H1 (cell line): ENCODE measurements around the gene LMAN2. TPM values are rescaled to one million over a fixed set of nuclear protein-coding genes. Genes with fewer than 3 reads are reported as not detected.

Experiments used
- CTCF ChIA-PET: fragments of 300-600 bp; sonication (Branson Sonifier 250); formaldehyde crosslinking; loops from one replicate; lab custom pipeline; 2021; ENCODE audit not compliant: partially characterized antibody; lab: Charles Lee
- POLR2A ChIA-PET: fragments of 300-600 bp; sonication (Branson Sonifier 250); formaldehyde crosslinking; loops from one replicate; lab custom pipeline; 2021; ENCODE audit warnings: inconsistent platforms; ENCODE audit not compliant: partially characterized antibody; lab: Charles Lee
- DNase-seq, 2 experiments: peaks; one replicate each; pipeline versions ENCODE4 v3.0.0 to v3.0.0-alpha.2; 2010 to 2022; ENCODE audit warnings: low spot score in 2 of 2, low read depth in 1 of 2, mixed read lengths in 1 of 2
- FAIRE-seq: peaks from 2 replicates; lab custom pipeline; 2011; peaks lifted over from hg19 to GRCh38; lab: Jason Lieb, UNC
- H2AFZ ChIP-seq: 2 replicates; pipeline ENCODE4 v1.8.1; 2012; ENCODE audit warnings: low read length, inconsistent platforms
- H2AK5ac ChIP-seq: 2 replicates; pipeline ENCODE4 v1.6.1; 2013; ENCODE audit warnings: low read depth, low read length
- H2BK120ac ChIP-seq: replicated peaks from 2 replicates; pipeline ENCODE3; 2013; ENCODE audit warnings: low read depth, low read length, inconsistent platforms
- H2BK12ac ChIP-seq: 2 replicates; pipeline ENCODE4 v1.6.1; 2013; ENCODE audit warnings: low read depth, low read length
- H2BK15ac ChIP-seq: 2 replicates; pipeline ENCODE4 v1.6.1; 2013; ENCODE audit warnings: low read length
- H2BK20ac ChIP-seq: 2 replicates; pipeline ENCODE4 v1.6.1; 2013; ENCODE audit warnings: low read length
- H2BK5ac ChIP-seq: 2 replicates; pipeline ENCODE4 v1.6.1; 2013; ENCODE audit warnings: low read depth, low read length
- H3K14ac ChIP-seq: 2 replicates; pipeline ENCODE4 v1.6.1; 2013; ENCODE audit warnings: inconsistent platforms; ENCODE audit not compliant: insufficient read length
- H3K18ac ChIP-seq: 2 replicates; pipeline ENCODE4 v1.6.1; 2013; ENCODE audit warnings: low read length; ENCODE audit errors: extremely low read depth
- H3K23ac ChIP-seq: 2 replicates; pipeline ENCODE4 v1.6.1; 2013; ENCODE audit warnings: inconsistent platforms; ENCODE audit not compliant: insufficient read length
- H3K23me2 ChIP-seq: 2 replicates; pipeline ENCODE4 v1.6.1; 2013; ENCODE audit warnings: low read depth, low read length
- H3K27ac ChIP-seq: 2 replicates; pipeline ENCODE4 v1.6.1; 2011; ENCODE audit warnings: low read depth, low read length, inconsistent platforms
- H3K27me3 ChIP-seq, 4 experiments: replicated peaks in 1 of 4; 1 replicate in 1 of 4; 2 replicates in 3 of 4; pipeline versions ENCODE4 v1.6.1 to v1.8.1; 2011 to 2013; ENCODE audit warnings: low read length in 3 of 4, mild to moderate bottlenecking in 3 of 4, inconsistent platforms in 2 of 4, mixed read lengths in 2 of 4, moderate library complexity in 1 of 4; ENCODE audit not compliant: control insufficient read depth in 3 of 4, insufficient read depth in 3 of 4; ENCODE audit errors: extremely low read depth in 1 of 4
- H3K36me3 ChIP-seq, 4 experiments: 2 replicates each; pipeline versions ENCODE4 v1.6.1 to v1.8.1; 2011 to 2013; ENCODE audit warnings: mild to moderate bottlenecking in 4 of 4, low read length in 3 of 4, moderate library complexity in 2 of 4, control low read depth in 1 of 4, inconsistent platforms in 1 of 4; ENCODE audit not compliant: insufficient read depth in 4 of 4, control insufficient read depth in 2 of 4
- H3K4ac ChIP-seq: replicated peaks from 2 replicates; pipeline ENCODE3; 2013; ENCODE audit warnings: low read length, low read depth, mixed read lengths, inconsistent platforms; ENCODE audit not compliant: insufficient read length
- H3K4me1 ChIP-seq, 4 experiments: replicated peaks in 1 of 4; 1 replicate in 1 of 4; 2 replicates in 3 of 4; pipeline versions ENCODE4 v1.6.1 to v1.8.1; 2011 to 2013; ENCODE audit warnings: low read length in 3 of 4, inconsistent platforms in 2 of 4, mixed read lengths in 1 of 4; ENCODE audit not compliant: insufficient read depth in 4 of 4, control insufficient read depth in 3 of 4
- H3K4me2 ChIP-seq, 2 experiments: 2 replicates each; pipeline versions ENCODE4 v1.6.1 to v1.8.1; 2011 to 2013; ENCODE audit warnings: low read depth in 2 of 2, low read length in 2 of 2, control low read depth in 1 of 2, inconsistent platforms in 1 of 2, mild to moderate bottlenecking in 1 of 2; ENCODE audit not compliant: insufficient read depth in 1 of 2
- H3K4me3 ChIP-seq, 4 experiments: fragments of 200-600, 300-600 bp in 1 of 4; sonication (generic), shearing (Covaris generic), sonication (Bioruptor Twin) in 1 of 4; 2 replicates each; pipeline versions ENCODE4 v1.5.1 to v1.8.1; 2011 to 2016; ENCODE audit warnings: low read length in 4 of 4, low read depth in 3 of 4, control low read depth in 2 of 4, inconsistent platforms in 2 of 4, mild to moderate bottlenecking in 2 of 4, mixed read lengths in 1 of 4, moderate library complexity in 1 of 4; ENCODE audit not compliant: insufficient read depth in 2 of 4; ENCODE audit errors: extremely low read depth in 1 of 4
- H3K56ac ChIP-seq: replicated peaks from 2 replicates; pipeline ENCODE3; 2013; ENCODE audit warnings: low read depth, mild to moderate bottlenecking, mixed read lengths, low read length, inconsistent platforms; ENCODE audit not compliant: insufficient read length
- H3K79me1 ChIP-seq: 2 replicates; pipeline ENCODE4 v1.6.1; 2013; ENCODE audit warnings: low read depth, low read length, control low read depth
- H3K79me2 ChIP-seq, 2 experiments: 2 replicates each; pipeline versions ENCODE4 v1.6.1 to v1.8.1; 2012 to 2013; ENCODE audit warnings: low read length in 2 of 2, mild to moderate bottlenecking in 2 of 2, inconsistent platforms in 1 of 2; ENCODE audit not compliant: insufficient read depth in 2 of 2, control insufficient read depth in 1 of 2
- H3K9ac ChIP-seq, 4 experiments: replicated peaks in 1 of 4; 1 replicate in 1 of 4; 2 replicates in 3 of 4; pipeline versions ENCODE4 v1.6.1 to v1.8.1; 2011 to 2013; ENCODE audit warnings: low read depth in 3 of 4, low read length in 3 of 4, control low read depth in 2 of 4, mild to moderate bottlenecking in 2 of 4, moderate library complexity in 2 of 4, inconsistent platforms in 1 of 4; ENCODE audit errors: extremely low read depth in 1 of 4
- H3K9me3 ChIP-seq, 2 experiments: 2 replicates each; pipeline versions ENCODE4 v1.6.1 to v1.8.1; 2012 to 2013; ENCODE audit warnings: mild to moderate bottlenecking in 2 of 2, moderate library complexity in 2 of 2, control low read depth in 1 of 2, inconsistent platforms in 1 of 2, low read depth in 1 of 2, low read length in 1 of 2, mixed read lengths in 1 of 2; ENCODE audit not compliant: insufficient read depth in 2 of 2
- H4K20me1 ChIP-seq, 2 experiments: replicated peaks in 1 of 2; 2 replicates each; pipeline versions ENCODE3 to v1.8.1; 2011 to 2013; ENCODE audit warnings: inconsistent platforms in 2 of 2, low read length in 2 of 2, mild to moderate bottlenecking in 1 of 2; ENCODE audit not compliant: insufficient read depth in 2 of 2, control insufficient read depth in 1 of 2
- H4K5ac ChIP-seq: 2 replicates; pipeline ENCODE4 v1.6.1; 2013; ENCODE audit warnings: low read length, low read depth, mixed read lengths, inconsistent platforms; ENCODE audit not compliant: insufficient read length
- H4K8ac ChIP-seq: 2 replicates; pipeline ENCODE4 v1.8.0; 2013; ENCODE audit warnings: mild to moderate bottlenecking, moderate library complexity, low read length, inconsistent platforms; ENCODE audit not compliant: insufficient read depth; ENCODE audit errors: extremely low read depth
- H4K91ac ChIP-seq: replicated peaks from 2 replicates; pipeline ENCODE3; 2013; ENCODE audit warnings: low read length, mixed read lengths, inconsistent platforms; ENCODE audit not compliant: insufficient read length
- JUND ChIP-seq: IDR thresholded peaks from 2 replicates; pipeline ENCODE4 v1.6.1; 2011; ENCODE audit warnings: mild to moderate bottlenecking, improper control_type of control experiment, low read length
- KDM4A ChIP-seq: IDR thresholded peaks from one replicate; pipeline ENCODE4 v1.7.1; 2012; ENCODE audit warnings: low read depth, mild to moderate bottlenecking, moderate library complexity, low read length, inconsistent platforms; ENCODE audit not compliant: severe bottlenecking
- SRF ChIP-seq: IDR thresholded peaks from 2 replicates; pipeline ENCODE4 v1.6.1; 2011; ENCODE audit warnings: mild to moderate bottlenecking, low read depth, low read length, moderate library complexity
- WGBS, 2 experiments: shearing (Covaris generic) in 1 of 2; methylation state at CpG; one replicate each; pipeline versions ENCODE4 v1.1.6 to v1.1.7; 2013 to 2015; ENCODE audit warnings: low lambda C conversion rate in 2 of 2, mixed read lengths in 2 of 2, inconsistent platforms in 1 of 2, low coverage in 1 of 2, missing lambda C conversion rate in 1 of 2; ENCODE audit not compliant: insufficient replicate concordance in 2 of 2, insufficient coverage in 1 of 2, insufficient read length in 1 of 2; ENCODE audit errors: extremely low coverage in 1 of 2, missing lambda C conversion rate in 1 of 2; 5-methylcytosine and 5-hydroxymethylcytosine counted together
- polyA plus RNA-seq, 7 experiments: library from polyadenylated mRNA; depleted of rRNA in 3 of 7; stranded (reverse) in 5 of 7; unstranded in 2 of 7; fragments of >200 nt in 5 of 7; fragments of 200-250 nt in 2 of 7; gene quantifications; 1 replicate in 5 of 7; 2 replicates in 1 of 7; 4 replicates in 1 of 7; pipeline versions ENCODE4 v1.2.1 to v1.2.3, GENCODE V29; 2011 to 2013; ENCODE audit warnings: missing spikeins in 2 of 7, mixed read lengths in 2 of 7
- total RNA-seq: library from RNA; stranded (reverse); fragmentation: NEBNext Ultra II Directional; extraction: Animal tissue kit (Norgen Biotek cat#: 25700); gene quantifications from 2 replicates; pipeline ENCODE4 v1.2.1, GENCODE V29; 2021

The LMAN2 gene
- total and polyA plus RNA-seq, 2 of the 8 experiments (the other 6 are each of a cell fraction or from before 2014, with no cell fraction given) = 116 to 225 TPM

- 95% methylated on average over 8 of the region's 8 CpGs; no CpG with 5 or more reads in 1 of the 2 experiments for WGBS, 2 experiments
- peaks cover 0 to 19% (median 10%) of the 10 kb centered on the region in 4 experiments; a peak in 6 of 7 replicates for H3K27me3 ChIP-seq
- DNase-seq = no peak
- no peaks in the 10 kb centered on the region for H3K36me3 ChIP-seq
- no peak overlapping the region for H3K18ac ChIP-seq
- H3K56ac ChIP-seq = no peak overlapping the region
- H3K4me3 ChIP-seq = no peak overlapping the region
- H2BK20ac ChIP-seq = no peak overlapping the region
- H3K23me2 ChIP-seq = no peaks in the 10 kb centered on the region
- H2AFZ ChIP-seq = no peak overlapping the region
- TF ChIP-seq SRF (no peak), JUND (no peak), KDM4A (no peak)
- no peak for FAIRE-seq
- H2BK12ac ChIP-seq = no peak overlapping the region
- H4K8ac ChIP-seq = no peak overlapping the region
- H4K91ac ChIP-seq = no peak overlapping the region
- no peak overlapping the region for H3K4ac ChIP-seq
- H2BK5ac ChIP-seq = no peak overlapping the region
- H2BK120ac ChIP-seq = no peak overlapping the region
- H3K4me2 ChIP-seq = no peak overlapping the region
- H2AK5ac ChIP-seq = no peak overlapping the region
- H2BK15ac ChIP-seq = no peak overlapping the region
- H3K14ac ChIP-seq = no peak overlapping the region
- ChIA-PET CTCF (interaction anchor here (0.6 to 18.7 kb wide), 10 partner anchors 9 to 643 kb away, joined by 3 to 430 read pairs (median 4); partner anchors contain the start of genes GRK6, MXD3 and PRR7), POLR2A (interaction anchor here (1.0 to 6.0 kb wide), 3 partner anchors 15 to 69 kb away, joined by 3 to 49 read pairs (median 4); partner anchors contain the start of gene PRR7)
- H3K79me1 ChIP-seq = no peaks in the 10 kb centered on the region
- H3K9me3 ChIP-seq = no peaks in the 10 kb centered on the region
- H4K20me1 ChIP-seq = no peaks in the 10 kb centered on the region
- H4K5ac ChIP-seq = no peak overlapping the region
- H3K23ac ChIP-seq = no peak overlapping the region
- H3K4me1 ChIP-seq = peaks cover 0 to 7% (median 3%) of the 10 kb centered on the region in 4 experiments; a peak in 5 of 7 replicates
- no peak overlapping the region for H3K27ac ChIP-seq
- no peaks in the 10 kb centered on the region for H3K79me2 ChIP-seq
- no peak overlapping the region for H3K9ac ChIP-seq
Observed at GRCh38 chr5:177386542-177386941, 35.1 kb upstream of the LMAN2 start.
